Suprapubic skin (tissue), 4 donors: ENCODE results near the gene ENDOD1. TPM values are rescaled to one million over a fixed set of nuclear protein-coding genes. Genes with fewer than 3 reads are reported as not detected.
A peak's percentile ranks its signal among the peaks of the same experiment; 100 is the strongest.

Source experiments
- DNase-seq, 2 donors: peaks; one replicate each; pipeline ENCODE4 v3.0.0-alpha.2; 2019; ENCODE audit warnings: low spot score in 2 of 2
- H3K27ac ChIP-seq: fragments of 200-600 bp; sonication (generic); one replicate; pipeline ENCODE4 v1.5.1; 2019
- H3K27me3 ChIP-seq: fragments of 200-600 bp; sonication (generic); one replicate; pipeline ENCODE4 v1.5.1; 2019
- H3K36me3 ChIP-seq: fragments of 200-600 bp; sonication (generic); one replicate; pipeline ENCODE4 v1.5.1; 2019
- H3K4me1 ChIP-seq: fragments of 200-600 bp; sonication (generic); one replicate; pipeline ENCODE4 v1.5.1; 2019
- H3K4me3 ChIP-seq: fragments of 200-600 bp; sonication (generic); one replicate; pipeline ENCODE4 v1.5.1; 2019; ENCODE audit warnings: mild to moderate bottlenecking
- H3K9me3 ChIP-seq: fragments of 200-600 bp; sonication (generic); one replicate; pipeline ENCODE4 v1.5.1; 2019
- EP300 ChIP-seq: sonication (generic); formaldehyde crosslinking; IDR thresholded peaks from one replicate; pipeline ENCODE4 v1.6.1; 2017; ENCODE audit warnings: antibody characterized with exemption
- POLR2A ChIP-seq, 2 donors: fragments of 450-650 bp; IDR thresholded peaks; one replicate each; pipeline ENCODE4 v1.6.1; 2017; ENCODE audit warnings: antibody characterized with exemption in 2 of 2, mild to moderate bottlenecking in 2 of 2, moderate library complexity in 2 of 2
- POLR2AphosphoS5 ChIP-seq, 3 donors: sonication (generic); formaldehyde crosslinking; IDR thresholded peaks; one replicate each; pipeline ENCODE4 v1.6.1; 2017; ENCODE audit warnings: antibody characterized with exemption in 3 of 3
- WGBS: methylation state at CpG from one replicate; pipeline ENCODE4 v1.1.5; 2018; 5-methylcytosine and 5-hydroxymethylcytosine counted together
- total RNA-seq, 4 donors: library from RNA; depleted of rRNA; stranded (reverse); fragments of >200 nt; gene quantifications; one replicate each; pipeline ENCODE4 v1.1.0, GENCODE V29; 2016
- TF ChIP-seq, protein P1 (sequence below), 2 donors: fragments of 200-600 bp in 1 of 2; fragments of 450-650 bp in 1 of 2; sonication (generic) in 1 of 2; IDR thresholded peaks; one replicate each; pipeline ENCODE4 v1.5.1; 2016 to 2019; ENCODE audit warnings: antibody characterized with exemption in 2 of 2, mild to moderate bottlenecking in 1 of 2, moderate library complexity in 1 of 2

Gene ENDOD1
- total RNA-seq, 4 donors from 2014 or later = 30.7 to 65.9 (median 49.4) TPM

DNA sequence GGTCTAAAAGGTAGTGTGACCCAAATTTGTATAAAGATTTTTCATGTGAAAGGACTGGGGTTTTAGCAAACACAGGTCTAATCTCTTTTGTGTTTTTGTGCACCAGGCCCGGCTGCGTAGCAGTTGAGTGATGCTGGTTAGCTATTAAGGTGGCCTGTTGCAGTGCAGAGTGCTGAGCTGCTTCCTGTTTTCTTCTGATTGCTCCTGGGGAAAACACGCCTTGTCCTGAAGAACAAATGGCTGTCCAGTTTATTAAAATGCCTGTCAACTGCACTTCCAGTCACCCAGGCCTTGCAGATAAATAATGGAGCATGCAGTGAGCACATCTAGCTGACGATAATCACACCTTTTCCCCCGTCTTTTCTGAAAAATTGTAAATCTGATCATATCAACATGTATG, 21.1 kb upstream of the ENDOD1 start:
- DNase-seq = peak; percentile 84 to 87
- TF ChIP-seq POLR2A (IDR thresholded peaks at IDR 0.05) (peak; percentile 33 to 61), POLR2AphosphoS5 (IDR thresholded peaks at IDR 0.05) (peak in 2 of 3 donors; percentile 84 to 86)
- TF ChIP-seq, protein P1, sequence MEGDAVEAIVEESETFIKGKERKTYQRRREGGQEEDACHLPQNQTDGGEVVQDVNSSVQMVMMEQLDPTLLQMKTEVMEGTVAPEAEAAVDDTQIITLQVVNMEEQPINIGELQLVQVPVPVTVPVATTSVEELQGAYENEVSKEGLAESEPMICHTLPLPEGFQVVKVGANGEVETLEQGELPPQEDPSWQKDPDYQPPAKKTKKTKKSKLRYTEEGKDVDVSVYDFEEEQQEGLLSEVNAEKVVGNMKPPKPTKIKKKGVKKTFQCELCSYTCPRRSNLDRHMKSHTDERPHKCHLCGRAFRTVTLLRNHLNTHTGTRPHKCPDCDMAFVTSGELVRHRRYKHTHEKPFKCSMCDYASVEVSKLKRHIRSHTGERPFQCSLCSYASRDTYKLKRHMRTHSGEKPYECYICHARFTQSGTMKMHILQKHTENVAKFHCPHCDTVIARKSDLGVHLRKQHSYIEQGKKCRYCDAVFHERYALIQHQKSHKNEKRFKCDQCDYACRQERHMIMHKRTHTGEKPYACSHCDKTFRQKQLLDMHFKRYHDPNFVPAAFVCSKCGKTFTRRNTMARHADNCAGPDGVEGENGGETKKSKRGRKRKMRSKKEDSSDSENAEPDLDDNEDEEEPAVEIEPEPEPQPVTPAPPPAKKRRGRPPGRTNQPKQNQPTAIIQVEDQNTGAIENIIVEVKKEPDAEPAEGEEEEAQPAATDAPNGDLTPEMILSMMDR (IDR thresholded peaks at IDR 0.05) = no peak
- Histone ChIP-seq H3K27me3 (no peaks in the 10 kb centered on the region), H3K4me3 (peak overlapping the region; percentile 97), H3K9me3 (no peaks in the 10 kb centered on the region), H3K36me3 (no peaks in the 10 kb centered on the region), H3K27ac (peak overlapping the region; percentile 98), H3K4me1 (peaks cover 36% of the 10 kb centered on the region)
- WGBS = 0% methylated on average over 5 of the region's 5 CpGs

DNA sequence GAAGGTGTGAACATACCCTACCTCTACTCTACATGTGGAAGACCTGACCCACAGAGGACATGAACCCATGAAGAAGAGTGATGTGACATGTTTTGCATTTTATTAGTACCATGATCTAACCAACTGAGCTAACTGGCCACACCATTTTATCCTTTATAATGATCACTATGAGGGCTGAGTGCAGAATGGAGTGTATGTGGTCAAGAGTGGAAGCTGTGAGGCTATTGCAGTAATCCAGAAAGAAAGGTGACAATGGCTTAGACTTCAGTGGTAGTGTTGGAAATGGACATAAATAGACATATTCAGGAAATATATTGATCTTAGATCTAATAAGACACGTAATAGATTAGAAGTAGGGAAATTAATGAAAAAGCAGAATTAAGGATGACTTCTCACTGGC, 19.2 kb upstream of the ENDOD1 start:
- Histone ChIP-seq H3K36me3 (no peaks in the 10 kb centered on the region), H3K27me3 (no peaks in the 10 kb centered on the region), H3K27ac (no peak overlapping the region), H3K4me3 (no peak overlapping the region), H3K9me3 (no peaks in the 10 kb centered on the region), H3K4me1 (peaks cover 51% of the 10 kb centered on the region)
- 81% methylated on average over 1 of the region's 1 CpG for WGBS
- TF ChIP-seq EP300 (no peak), POLR2AphosphoS5 (IDR thresholded peaks at IDR 0.05) (no peak), POLR2A (IDR thresholded peaks at IDR 0.05) (no peak)
- TF ChIP-seq, protein P1 (IDR thresholded peaks at IDR 0.05) = no peak
- DNase-seq = no peak

DNA sequence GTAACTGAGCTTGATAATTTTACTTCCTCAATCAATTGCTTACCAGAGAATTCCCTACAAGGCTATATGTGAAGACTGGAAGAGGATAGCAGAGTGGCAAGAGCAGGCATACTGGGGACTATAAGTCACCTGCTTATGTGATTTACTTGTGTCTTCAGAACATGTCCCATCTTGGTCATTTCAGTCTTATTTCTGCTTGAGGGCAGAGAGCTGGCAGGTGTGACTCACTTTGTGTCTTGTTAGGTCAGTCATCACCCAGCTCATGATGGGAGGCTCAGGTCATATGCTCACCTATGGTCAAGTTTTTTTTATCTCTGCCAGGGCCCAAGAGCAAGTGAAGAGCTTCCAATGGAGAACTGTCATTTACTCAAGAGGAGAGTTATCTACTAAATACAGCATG, 16.7 kb upstream of the ENDOD1 start:
- Histone ChIP-seq H3K27ac (no peak overlapping the region), H3K9me3 (no peaks in the 10 kb centered on the region), H3K36me3 (no peaks in the 10 kb centered on the region), H3K4me1 (peaks cover 50% of the 10 kb centered on the region), H3K27me3 (no peaks in the 10 kb centered on the region), H3K4me3 (no peak overlapping the region)
- no peak for DNase-seq
- TF ChIP-seq POLR2AphosphoS5 (IDR thresholded peaks at IDR 0.05) = no peak
- no peak for TF ChIP-seq POLR2A (IDR thresholded peaks at IDR 0.05)
- TF ChIP-seq, protein P1 (IDR thresholded peaks at IDR 0.05) = no peak
- TF ChIP-seq EP300 = no peak

DNA sequence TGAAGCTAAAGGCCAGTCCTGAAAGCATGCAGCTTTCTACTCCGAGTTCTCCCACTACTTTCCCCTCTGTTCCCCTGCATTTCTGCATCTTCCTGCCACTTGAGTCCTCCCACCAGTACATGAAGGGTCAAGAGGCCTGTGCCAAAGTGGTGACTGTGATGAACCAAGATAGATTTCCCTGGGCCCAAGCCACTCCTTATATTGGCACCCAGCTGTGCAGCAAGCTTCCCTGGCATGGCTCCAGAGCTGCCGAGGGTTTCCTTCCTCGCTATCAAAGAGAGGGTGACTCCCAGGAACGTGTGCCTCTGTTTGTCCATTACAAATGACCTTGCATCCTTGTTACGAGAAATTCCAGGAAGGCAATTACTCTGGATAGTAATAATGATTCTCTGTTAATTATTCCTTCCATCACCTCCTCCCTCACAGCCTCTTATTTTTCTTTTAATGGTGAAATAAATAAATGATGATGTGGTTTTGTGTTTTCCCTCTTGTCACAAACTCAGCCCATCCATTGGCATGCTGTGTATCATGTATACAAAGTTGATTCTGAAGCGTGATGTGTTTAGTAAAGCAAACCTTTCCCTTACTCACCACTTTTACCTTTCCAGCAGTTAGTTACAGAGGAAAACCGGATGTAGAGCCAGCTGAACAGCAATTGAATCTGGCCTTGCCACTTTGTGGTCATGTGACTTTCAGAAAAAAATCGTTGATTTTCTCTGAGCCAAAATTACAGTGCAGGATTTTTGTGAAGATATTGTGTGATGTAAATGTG, 14.7 kb upstream of the ENDOD1 start:
- Histone ChIP-seq H3K27ac (peak overlapping the region; percentile 47), H3K27me3 (no peaks in the 10 kb centered on the region), H3K4me3 (no peak overlapping the region), H3K36me3 (no peaks in the 10 kb centered on the region), H3K9me3 (no peaks in the 10 kb centered on the region), H3K4me1 (peaks cover 38% of the 10 kb centered on the region)
- TF ChIP-seq EP300 = no peak
- TF ChIP-seq POLR2A (IDR thresholded peaks at IDR 0.05) = no peak
- TF ChIP-seq, protein P1 (IDR thresholded peaks at IDR 0.05) = no peak
- no peak for TF ChIP-seq POLR2AphosphoS5 (IDR thresholded peaks at IDR 0.05)
- peak in 1 of 2 donors; percentile 76 for DNase-seq
- 26% methylated on average over 8 of the region's 8 CpGs for WGBS

DNA sequence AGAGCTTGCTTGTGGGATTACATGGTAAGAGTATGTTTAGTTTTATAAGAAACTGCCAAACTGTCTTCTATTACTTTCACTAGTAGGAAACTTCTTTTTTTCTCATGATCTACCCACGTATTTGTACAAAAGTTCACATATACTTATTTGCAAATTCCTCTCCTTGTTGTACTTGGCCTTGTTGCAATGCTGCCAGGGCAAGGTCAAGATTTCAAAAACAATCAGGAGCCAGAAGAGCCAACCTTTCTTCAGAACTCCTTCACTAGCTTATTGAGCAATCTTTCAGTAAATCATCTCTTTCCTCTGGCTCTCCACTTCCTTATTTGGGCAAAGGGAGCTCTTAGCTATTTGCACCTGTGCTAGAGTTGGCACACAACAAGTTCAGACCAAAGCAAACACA, 13.2 kb upstream of the ENDOD1 start:
- H3K27ac ChIP-seq = no peak overlapping the region

More for the DNA sequence above, 13.2 kb upstream of the ENDOD1 start:
- WGBS = 40% methylated on average over 1 of the region's 1 CpG
- Histone ChIP-seq H3K4me1 (peaks cover 32% of the 10 kb centered on the region), H3K36me3 (no peaks in the 10 kb centered on the region), H3K27me3 (no peaks in the 10 kb centered on the region), H3K9me3 (no peaks in the 10 kb centered on the region), H3K4me3 (no peak overlapping the region)
- no peak for DNase-seq
- TF ChIP-seq POLR2A (IDR thresholded peaks at IDR 0.05) = no peak
- TF ChIP-seq POLR2AphosphoS5 (IDR thresholded peaks at IDR 0.05) = peak in 1 of 3 donors; percentile 36
